Caco-2 (cell line): ENCODE measurements around the gene CDON. TPM values are rescaled to one million over a fixed set of nuclear protein-coding genes. Genes with fewer than 3 reads are reported as not detected.

ENCODE experiments used
- BruUV-seq: library from RNA; stranded (reverse); fragments of 400-500 nt; replicated peaks from 2 replicates; lab custom pipeline; 2021; lab: Mats Ljungman, UMichigan
- CTCF ChIA-PET: fragments of 300-600 bp; sonication (Branson Sonifier 250); formaldehyde crosslinking; loops from one replicate; lab custom pipeline; 2022; ENCODE audit warnings: antibody characterized with exemption; lab: Charles Lee
- POLR2A ChIA-PET: fragments of 300-600 bp; sonication (Branson Sonifier 250); formaldehyde crosslinking; loops from one replicate; lab custom pipeline; 2022; ENCODE audit warnings: antibody characterized with exemption; lab: Charles Lee
- DNase-seq, 2 experiments: peaks; one replicate each; pipeline versions ENCODE4 v3.0.0 to v3.0.0-alpha.2; 2020 to 2022
- H3K27me3 ChIP-seq: replicated peaks from 2 replicates; pipeline ENCODE4 v1.6.0; 2011; ENCODE audit warnings: low read length; ENCODE audit not compliant: control insufficient read depth, insufficient read depth
- H3K36me3 ChIP-seq: 2 replicates; pipeline ENCODE4 v1.5.1; 2011; ENCODE audit warnings: low read length; ENCODE audit not compliant: control insufficient read depth, insufficient read depth
- H3K4me1 ChIP-seq: fragments of 250-450 bp; sonication (Bioruptor Pico); 2 replicates; pipeline ENCODE4 v1.5.1; 2020; ENCODE audit warnings: mild to moderate bottlenecking
- H3K4me3 ChIP-seq: 2 replicates; pipeline ENCODE4 v1.5.1; 2011; ENCODE audit warnings: low read depth, mild to moderate bottlenecking, control low read depth, low read length
- H3K9me3 ChIP-seq: fragments of 250-450 bp; sonication (Bioruptor Pico); 2 replicates; pipeline ENCODE4 v1.5.1; 2020; ENCODE audit warnings: mild to moderate bottlenecking, moderate library complexity
- H3K27ac Mint-ChIP-seq: one replicate; pipeline ENCODE4 v1.8.0; 2022; ENCODE audit warnings: mixed read lengths; ENCODE audit not compliant: unreplicated experiment
- H3K27me3 Mint-ChIP-seq: one replicate; pipeline ENCODE4 v1.8.0; 2022; ENCODE audit warnings: mixed read lengths; ENCODE audit not compliant: insufficient read depth, unreplicated experiment
- H3K36me3 Mint-ChIP-seq: one replicate; pipeline ENCODE4 v1.8.0; 2022; ENCODE audit warnings: mild to moderate bottlenecking, mixed read lengths; ENCODE audit not compliant: insufficient read depth, unreplicated experiment
- H3K4me1 Mint-ChIP-seq: one replicate; pipeline ENCODE4 v1.8.0; 2022; ENCODE audit warnings: low read depth, mixed read lengths; ENCODE audit not compliant: unreplicated experiment
- H3K4me3 Mint-ChIP-seq: one replicate; pipeline ENCODE4 v1.8.0; 2022; ENCODE audit warnings: mild to moderate bottlenecking, moderate library complexity, mixed read lengths; ENCODE audit not compliant: unreplicated experiment
- H3K9me3 Mint-ChIP-seq: one replicate; pipeline ENCODE4 v1.8.0; 2022; ENCODE audit warnings: mixed read lengths; ENCODE audit not compliant: unreplicated experiment
- CTCF ChIP-seq, 2 experiments: fragments of 200-600 bp in 1 of 2; IDR thresholded peaks; 1 replicate in 1 of 2; 2 replicates in 1 of 2; pipeline versions ENCODE4 v1.5.1 to v1.8.0; 2011 to 2022; ENCODE audit warnings: antibody characterized with exemption in 1 of 2, control low read depth in 1 of 2, inconsistent platforms in 1 of 2, low read depth in 1 of 2, low read length in 1 of 2, mild to moderate bottlenecking in 1 of 2, moderate library complexity in 1 of 2; ENCODE audit not compliant: insufficient read depth in 1 of 2, severe bottlenecking in 1 of 2, unreplicated experiment in 1 of 2
- intact Hi-C: fragments of 100-400 bp; cut with micrococcal nuclease; formaldehyde crosslinking; loops from one replicate; pipeline ENCODE4 v1.10.0; 2022; ENCODE audit not compliant: unreplicated experiment
- total RNA-seq: library from RNA; stranded (reverse); gene quantifications from 2 replicates; pipeline ENCODE4 v1.2.3, GENCODE V29; 2022

The CDON gene
- total RNA-seq, 1 experiment from 2014 or later: 6.8 TPM

- Histone ChIP-seq H3K4me3 (no peak overlapping the region), H3K27me3 (0 out of 2 replicates have a peak, but pooled peaks cover 1% of the 10 kb centered on the region), H3K4me1 (no peaks in the 10 kb centered on the region), H3K36me3 (no peaks in the 10 kb centered on the region), H3K9me3 (no peaks in the 10 kb centered on the region)
- intact Hi-C loops: loop anchor here (1.0 kb wide), 2 partner anchors 118 to 251 kb away; no protein-coding TSS in a partner anchor
- Mint-ChIP-seq H3K36me3 (no peaks in the 10 kb centered on the region), H3K4me1 (peaks cover 5% of the 10 kb centered on the region), H3K9me3 (no peaks in the 10 kb centered on the region), H3K27ac (no peak overlapping the region), H3K4me3 (no peak overlapping the region), H3K27me3 (peaks cover 6% of the 10 kb centered on the region)
- BruUV-seq: no TSS peak
- TF ChIP-seq CTCF (IDR thresholded peaks at IDR 0.05; ENCODE audit: insufficient read depth in 1 of 2, low read depth in 1 of 2, low read length in 1 of 2, severe bottlenecking in 1 of 2, unreplicated experiment in 1 of 2): no peak
- DNase-seq: peak in 1 of 2 experiments; percentile 27
- ChIA-PET CTCF (interaction anchor here (1.2 to 4.1 kb wide), 4 partner anchors 18 to 252 kb away, joined by 3 to 32 read pairs (median 18); partner anchors contain the start of gene CDON), POLR2A (no interaction called here)
These were observed 119.8 kb downstream of the CDON start for GRCh38 chr11:125942771-125943428.

GRCh38 chr11:125941619-125942611 lies 120.8 kb downstream of the CDON start:
- BruUV-seq: no TSS peak
- H3K36me3 ChIP-seq: no peaks in the 10 kb centered on the region
- Mint-ChIP-seq H3K4me3 (no peak overlapping the region), H3K36me3 (no peaks in the 10 kb centered on the region), H3K27ac (no peak overlapping the region), H3K27me3 (peaks cover 6% of the 10 kb centered on the region), H3K9me3 (no peaks in the 10 kb centered on the region), H3K4me1 (peaks cover 5% of the 10 kb centered on the region)
- TF ChIP-seq CTCF (IDR thresholded peaks at IDR 0.05; ENCODE audit: insufficient read depth in 1 of 2, low read depth in 1 of 2, low read length in 1 of 2, severe bottlenecking in 1 of 2, unreplicated experiment in 1 of 2): peak; percentile 81 to 97
- intact Hi-C loops: loop anchor here (1.0 kb wide), 2 partner anchors 119 to 252 kb away; no protein-coding TSS in a partner anchor
- ChIA-PET POLR2A (no interaction called here), CTCF (interaction anchor here (0.6 to 4.1 kb wide), 9 partner anchors 10 to 282 kb away, joined by 3 to 32 read pairs (median 4); partner anchors contain the start of gene CDON)
- peak; percentile 74 to 78 for DNase-seq
- no peak overlapping the region for H3K4me3 ChIP-seq
- 0 out of 2 replicates have a peak, but pooled peaks cover 1% of the 10 kb centered on the region for H3K27me3 ChIP-seq
- no peaks in the 10 kb centered on the region for H3K9me3 ChIP-seq
- no peaks in the 10 kb centered on the region for H3K4me1 ChIP-seq

- no peaks in the 10 kb centered on the region for H3K36me3 Mint-ChIP-seq
- H3K4me3 Mint-ChIP-seq: no peak overlapping the region
- no peak for TF ChIP-seq CTCF (IDR thresholded peaks at IDR 0.05; ENCODE audit: insufficient read depth in 1 of 2, low read depth in 1 of 2, low read length in 1 of 2, severe bottlenecking in 1 of 2, unreplicated experiment in 1 of 2)
- intact Hi-C loops: no loop called here
- Histone ChIP-seq H3K9me3 (no peaks in the 10 kb centered on the region), H3K4me1 (no peaks in the 10 kb centered on the region), H3K36me3 (no peaks in the 10 kb centered on the region), H3K27me3 (0 out of 2 replicates have a peak, but pooled peaks cover 1% of the 10 kb centered on the region), H3K4me3 (no peak overlapping the region)
- ChIA-PET CTCF (interaction anchor here (0.6 to 4.1 kb wide), 4 partner anchors 92 to 282 kb away, joined by 4 to 32 read pairs (median 18); partner anchors contain the start of gene CDON), POLR2A (no interaction called here)
- no TSS peak for BruUV-seq
- DNase-seq: no peak
- H3K27me3 Mint-ChIP-seq: peaks cover 6% of the 10 kb centered on the region
- no peak overlapping the region for H3K27ac Mint-ChIP-seq
- no peaks in the 10 kb centered on the region for H3K9me3 Mint-ChIP-seq
- H3K4me1 Mint-ChIP-seq: peaks cover 5% of the 10 kb centered on the region
These were observed 121.4 kb downstream of the CDON start for GRCh38 chr11:125941267-125941618.
